HCT116 (cell line): ENCODE results near the gene SGK1. TPM values are rescaled to one million over a fixed set of nuclear protein-coding genes. Genes with fewer than 3 reads are reported as not detected.

ENCODE experiments used
- ATAC-seq: fragments of 200-7000 bp; cut with Tn5 transposase; 2 replicates; pipeline ENCODE4 v1.9.1; 2020; ENCODE audit warnings: mild to moderate bottlenecking, moderate library complexity
- BruUV-seq: library from RNA; stranded (reverse); fragments of 400-500 nt; replicated peaks from 2 replicates; lab custom pipeline; 2021; lab: Mats Ljungman, UMichigan
- CTCF ChIA-PET: fragments of 300-600 bp; sonication (Branson Sonifier 250); formaldehyde crosslinking; loops from one replicate; lab custom pipeline; 2021; ENCODE audit warnings: antibody characterized with exemption; lab: Charles Lee
- POLR2A ChIA-PET: fragments of 300-600, 350-600 bp; sonication (Branson Sonifier 250); formaldehyde crosslinking; loops from one replicate; lab custom pipeline; 2021; ENCODE audit warnings: antibody characterized with exemption; lab: Charles Lee
- RAD21 ChIA-PET, 2 experiments: fragments of 300-600 bp; sonication (Branson Sonifier 250); formaldehyde crosslinking; loops; one replicate each; lab custom pipeline; 2023; ENCODE audit warnings: low total read pairs in 2 of 2; ENCODE audit not compliant: uncharacterized antibody in 2 of 2, unreplicated experiment in 2 of 2, low non-redundant PET in 1 of 2; lab: Charles Lee
- DNase-seq: peaks from one replicate; pipeline ENCODE4 v3.0.0-alpha.2; 2010; ENCODE audit warnings: low read depth, low spot score
- H2AFZ ChIP-seq: fragments of 200-600 bp; shearing (Covaris generic), sonication (generic); 2 replicates; pipeline ENCODE4 v1.6.1; 2017; ENCODE audit warnings: low read depth, mixed run types, mixed read lengths, antibody characterized with exemption, low read length; ENCODE audit not compliant: poor library complexity, severe bottlenecking
- H3K27ac ChIP-seq: 2 replicates; pipeline ENCODE4 v1.5.1; 2012; ENCODE audit warnings: low read depth, low read length
- H3K27me3 ChIP-seq: fragments of 200-600 bp; sonication (generic); 2 replicates; pipeline ENCODE4 v1.6.1; 2016; ENCODE audit warnings: mixed run types, low read length, mixed read lengths; ENCODE audit not compliant: insufficient read depth
- H3K36me3 ChIP-seq, 2 experiments: fragments of 200-500 bp in 1 of 2; fragments of 200-600 bp in 1 of 2; sonication (Bioruptor generic) in 1 of 2; sonication (generic) in 1 of 2; 2 replicates each; pipeline versions ENCODE4 v1.5.1 to v1.6.1; 2014 to 2016; ENCODE audit warnings: low read length in 2 of 2, inconsistent platforms in 1 of 2, mixed read lengths in 1 of 2, mixed run types in 1 of 2; ENCODE audit not compliant: insufficient read depth in 2 of 2, control insufficient read depth in 1 of 2
- H3K4me1 ChIP-seq, 2 experiments: fragments of 200-600 bp in 1 of 2; sonication (generic) in 1 of 2; 2 replicates each; pipeline versions ENCODE4 v1.5.1 to v1.6.1; 2012 to 2017; ENCODE audit warnings: low read length in 2 of 2, inconsistent platforms in 1 of 2, mild to moderate bottlenecking in 1 of 2, mixed read lengths in 1 of 2, mixed run types in 1 of 2, moderate library complexity in 1 of 2; ENCODE audit not compliant: insufficient read depth in 2 of 2, control insufficient read depth in 1 of 2
- H3K4me2 ChIP-seq: fragments of 200-600 bp; sonication (generic); 2 replicates; pipeline ENCODE4 v1.6.1; 2017; ENCODE audit warnings: mixed run types, low read length, mixed read lengths
- H3K4me3 ChIP-seq, 2 experiments: fragments of 200-600 bp in 1 of 2; sonication (generic) in 1 of 2; replicated peaks in 1 of 2; 2 replicates each; pipeline ENCODE4 v1.5.1; 2011 to 2016; ENCODE audit warnings: low read length in 2 of 2, control low read depth in 1 of 2, low read depth in 1 of 2, mild to moderate bottlenecking in 1 of 2, mixed read lengths in 1 of 2, mixed run types in 1 of 2
- H3K79me2 ChIP-seq: fragments of 200-600 bp; sonication (generic); 2 replicates; pipeline ENCODE4 v1.6.1; 2017; ENCODE audit warnings: mild to moderate bottlenecking, mixed run types, low read length, moderate library complexity, mixed read lengths; ENCODE audit not compliant: insufficient read depth
- H3K9ac ChIP-seq: fragments of 200-600 bp; sonication (generic); 2 replicates; pipeline ENCODE4 v1.6.1; 2016; ENCODE audit warnings: low read length, mixed read lengths
- H3K9me2 ChIP-seq: fragments of 200-600 bp; sonication (generic), shearing (Covaris generic); 2 replicates; pipeline ENCODE4 v1.6.1; 2017; ENCODE audit warnings: mixed run types, mild to moderate bottlenecking, moderate library complexity; ENCODE audit not compliant: insufficient read depth
- H3K9me3 ChIP-seq, 2 experiments: fragments of 200-500 bp in 1 of 2; fragments of 200-600 bp in 1 of 2; sonication (Bioruptor generic) in 1 of 2; sonication (generic) in 1 of 2; 2 replicates each; pipeline ENCODE4 v1.6.1; 2014 to 2017; ENCODE audit warnings: low read length in 2 of 2, mixed read lengths in 2 of 2, inconsistent platforms in 1 of 2, low read depth in 1 of 2, mild to moderate bottlenecking in 1 of 2, mixed run types in 1 of 2, moderate library complexity in 1 of 2; ENCODE audit not compliant: control insufficient read depth in 1 of 2, insufficient read depth in 1 of 2
- H4K20me1 ChIP-seq: fragments of 200-600 bp; sonication (generic), shearing (Covaris generic); 2 replicates; pipeline ENCODE4 v1.6.1; 2017; ENCODE audit warnings: mixed run types, mild to moderate bottlenecking, moderate library complexity; ENCODE audit not compliant: insufficient read depth
- CBX3 ChIP-seq: IDR thresholded peaks from 2 replicates; pipeline ENCODE4 v1.6.1; 2012; ENCODE audit warnings: low read depth
- CTCF ChIP-seq, 3 experiments: fragments of 200-600 bp in 1 of 3; sonication (generic) in 1 of 3; IDR thresholded peaks in 2 of 3; conservative IDR thresholded peaks in 1 of 3; 2 replicates each; pipeline ENCODE4 v1.5.1; 2012 to 2017; ENCODE audit warnings: low read depth in 2 of 3, low read length in 2 of 3, antibody characterized with exemption in 1 of 3, borderline replicate concordance in 1 of 3, control low read depth in 1 of 3, mild to moderate bottlenecking in 1 of 3, mixed read lengths in 1 of 3, mixed run types in 1 of 3, moderate library complexity in 1 of 3; ENCODE audit not compliant: insufficient read depth in 1 of 3
- EZH2 ChIP-seq: fragments of 200-600 bp; sonication (generic); IDR thresholded peaks from 2 replicates; pipeline ENCODE4 v1.6.1; 2017; ENCODE audit warnings: antibody characterized with exemption, mixed run types
- MAX ChIP-seq: IDR thresholded peaks from 2 replicates; pipeline ENCODE4 v1.6.1; 2012
- POLR2A ChIP-seq: IDR thresholded peaks from 2 replicates; pipeline ENCODE4 v1.7.0; 2011; ENCODE audit warnings: borderline replicate concordance; ENCODE audit not compliant: insufficient read depth, insufficient read length; ENCODE audit errors: extremely low read depth
- RAD21 ChIP-seq: IDR thresholded peaks from 2 replicates; pipeline ENCODE4 v1.6.1; 2012; ENCODE audit warnings: low read depth, mild to moderate bottlenecking
- SIN3A ChIP-seq: IDR thresholded peaks from 2 replicates; pipeline ENCODE4 v1.6.1; 2012; ENCODE audit warnings: low read depth
- SRF ChIP-seq: IDR thresholded peaks from 2 replicates; pipeline ENCODE4 v1.6.1; 2012; ENCODE audit warnings: low read depth
- YY1 ChIP-seq: IDR thresholded peaks from 2 replicates; pipeline ENCODE4 v1.6.1; 2011; ENCODE audit warnings: low read length, low read depth, moderate library complexity, mild to moderate bottlenecking; ENCODE audit not compliant: insufficient replicate concordance; ENCODE audit errors: extremely low read depth
- ZBTB33 ChIP-seq: IDR thresholded peaks from 2 replicates; pipeline ENCODE4 v1.6.1; 2011; ENCODE audit warnings: mild to moderate bottlenecking, low read length, moderate library complexity; ENCODE audit not compliant: insufficient replicate concordance; ENCODE audit errors: extremely low read depth
- ZNF274 ChIP-seq: fragments of 200-500 bp; sonication (Bioruptor generic); IDR thresholded peaks from 2 replicates; pipeline ENCODE4 v1.6.1; 2014; ENCODE audit warnings: mild to moderate bottlenecking, low read depth, low read length, inconsistent platforms
- intact Hi-C: fragments of 100-400 bp; cut with micrococcal nuclease; formaldehyde crosslinking; loops from 2 replicates; pipeline ENCODE4 v1.10.0; 2022
- total RNA-seq: library from RNA; stranded (reverse); gene quantifications from one replicate; pipeline ENCODE4 v1.2.1, GENCODE V29; 2021; ENCODE audit not compliant: unreplicated experiment

The SGK1 gene
- total RNA-seq, 1 experiment from 2014 or later, result 4.5 TPM

- H4K20me1 ChIP-seq, result no peaks in the 10 kb centered on the region
Measured at GRCh38 chr6:134247231-134247833, 70.6 kb downstream of the SGK1 start.

GRCh38 chr6:134245706-134246105, 72.2 kb downstream of the SGK1 start:
- ATAC-seq (no peak), DNase-seq (no peak)
- intact Hi-C loops, result no loop called here
- Histone ChIP-seq H3K4me3 (no peak overlapping the region), H3K27me3 (no peaks in the 10 kb centered on the region), H3K27ac (no peak overlapping the region), H3K36me3 (no peaks in the 10 kb centered on the region), H3K9me3 (no peaks in the 10 kb centered on the region), H3K9me2 (no peaks in the 10 kb centered on the region), H4K20me1 (no peaks in the 10 kb centered on the region), H3K4me1 (no peaks in the 10 kb centered on the region), H2AFZ (no peak overlapping the region), H3K79me2 (no peaks in the 10 kb centered on the region), H3K9ac (no peak overlapping the region), H3K4me2 (no peak overlapping the region)
- ChIA-PET CTCF (no interaction called here), POLR2A (no interaction called here), RAD21 (no interaction called here)
- no TSS peak for BruUV-seq
- TF ChIP-seq EZH2 (no peak), YY1 (no peak), ZBTB33 (no peak), MAX (no peak), ZNF274 (no peak), SRF (no peak), POLR2A (no peak), CBX3 (no peak), RAD21 (no peak)

More at GRCh38 chr6:134247231-134247833, 70.6 kb downstream of the SGK1 start:
- TF ChIP-seq CTCF (IDR thresholded peaks at IDR 0.05 in 2 of 3, conservative IDR thresholded peaks at IDR 0.05 in 1 of 3; ENCODE audit: borderline replicate concordance in 1 of 3, insufficient read depth in 1 of 3, low read depth in 2 of 3, low read length in 2 of 3) (no peak), SIN3A (no peak)
- TF ChIP-seq, all 23 proteins: peak for 0
- H3K79me2 ChIP-seq, result no peaks in the 10 kb centered on the region
- CTCF ChIA-PET, result no interaction called here
- no peaks in the 10 kb centered on the region for H3K27me3 ChIP-seq
- RAD21 ChIA-PET, result no interaction called here
- intact Hi-C loops, result no loop called here
- DNase-seq, result no peak
- no peaks in the 10 kb centered on the region for H3K9me2 ChIP-seq
- H3K4me1 ChIP-seq, result no peaks in the 10 kb centered on the region
- no peak overlapping the region for H3K4me3 ChIP-seq
- H2AFZ ChIP-seq, result no peak overlapping the region
- POLR2A ChIA-PET, result no interaction called here
- no peak overlapping the region for H3K9ac ChIP-seq
- H3K36me3 ChIP-seq, result no peaks in the 10 kb centered on the region
- ATAC-seq, result no peak
- no peak overlapping the region for H3K4me2 ChIP-seq
- H3K27ac ChIP-seq, result no peak overlapping the region
- no TSS peak for BruUV-seq
- H3K9me3 ChIP-seq, result no peaks in the 10 kb centered on the region
